SK-N-SH (cell line): ENCODE results near the gene SLC41A3. TPM values are rescaled to one million over a fixed set of nuclear protein-coding genes. Genes with fewer than 3 reads are reported as not detected.
A peak's percentile ranks its signal among the peaks of the same experiment; 100 is the strongest.

Source experiments
- CTCF ChIA-PET: fragments of 300-600, 350-600 bp; formaldehyde crosslinking; extraction: SDS; loops from one replicate; lab custom pipeline; 2021; lab: Yijun Ruan, JAX
- POLR2A ChIA-PET: fragments of 350-600 bp; sonication (Branson Sonifier 250); formaldehyde crosslinking; extraction: SDS; loops from one replicate; lab custom pipeline; 2020; ENCODE audit warnings: antibody characterized with exemption, inconsistent platforms; lab: Yijun Ruan, JAX
- DNase-seq: peaks from one replicate; pipeline ENCODE4 v3.0.0; 2012
- H2AFZ ChIP-seq: fragments of 200-600 bp; sonication (generic); 2 replicates; pipeline ENCODE4 v1.8.1; 2016; ENCODE audit warnings: antibody characterized with exemption, mild to moderate bottlenecking, low read depth
- H3F3A ChIP-seq: fragments of 200-600 bp; sonication (generic); replicated peaks from 2 replicates; pipeline ENCODE3; 2016; ENCODE audit warnings: antibody characterized with exemption, mild to moderate bottlenecking; ENCODE audit not compliant: insufficient read depth
- H3K27ac ChIP-seq, 2 experiments: fragments of 200-500 bp in 1 of 2; fragments of 200-600 bp in 1 of 2; sonication (Bioruptor generic) in 1 of 2; sonication (generic), shearing (Covaris generic) in 1 of 2; 2 replicates each; pipeline versions ENCODE4 v1.5.1 to v1.6.1; 2014 to 2016; ENCODE audit warnings: low read depth in 2 of 2, inconsistent platforms in 1 of 2, low read length in 1 of 2, mild to moderate bottlenecking in 1 of 2, mixed read lengths in 1 of 2
- H3K27me3 ChIP-seq: fragments of 200-600 bp; sonication (generic), shearing (Covaris generic); 2 replicates; pipeline ENCODE4 v1.6.1; 2016; ENCODE audit warnings: mixed run types; ENCODE audit not compliant: insufficient read depth
- H3K36me3 ChIP-seq, 2 experiments: fragments of 200-500 bp in 1 of 2; fragments of 200-600 bp in 1 of 2; sonication (Bioruptor generic) in 1 of 2; sonication (generic) in 1 of 2; replicated peaks in 1 of 2; 2 replicates each; pipeline versions ENCODE3 to v1.5.1; 2014 to 2016; ENCODE audit warnings: low read length in 1 of 2, mild to moderate bottlenecking in 1 of 2; ENCODE audit not compliant: insufficient read depth in 2 of 2, control insufficient read depth in 1 of 2
- H3K4me1 ChIP-seq, 2 experiments: fragments of 200-500 bp in 1 of 2; fragments of 200-600 bp in 1 of 2; sonication (Bioruptor generic) in 1 of 2; sonication (generic), shearing (Covaris generic) in 1 of 2; 2 replicates each; pipeline versions ENCODE4 v1.5.1 to v1.6.1; 2014 to 2016; ENCODE audit warnings: low read depth in 1 of 2, low read length in 1 of 2, mixed run types in 1 of 2; ENCODE audit not compliant: insufficient read depth in 2 of 2, control insufficient read depth in 1 of 2
- H3K4me2 ChIP-seq: fragments of 200-600 bp; sonication (generic), shearing (Covaris generic); 2 replicates; pipeline ENCODE4 v1.6.1; 2017; ENCODE audit warnings: mixed run types
- H3K4me3 ChIP-seq, 2 experiments: fragments of 200-500 bp in 1 of 2; fragments of 200-600 bp in 1 of 2; sonication (Bioruptor generic) in 1 of 2; sonication (generic), shearing (Covaris generic) in 1 of 2; 2 replicates each; pipeline versions ENCODE4 v1.5.1 to v1.8.1; 2014 to 2016; ENCODE audit warnings: low read depth in 2 of 2, inconsistent platforms in 1 of 2, low read length in 1 of 2, mild to moderate bottlenecking in 1 of 2, mixed read lengths in 1 of 2, moderate library complexity in 1 of 2
- H3K79me2 ChIP-seq: fragments of 200-600 bp; sonication (generic); 2 replicates; pipeline ENCODE4 v1.8.1; 2017; ENCODE audit warnings: mild to moderate bottlenecking; ENCODE audit not compliant: insufficient read depth
- H3K9ac ChIP-seq: fragments of 200-600 bp; sonication (generic); 2 replicates; pipeline ENCODE4 v1.6.1; 2017; ENCODE audit warnings: mixed run types
- H3K9me2 ChIP-seq: fragments of 200-600 bp; sonication (generic); 2 replicates; pipeline ENCODE4 v1.6.1; 2017; ENCODE audit warnings: mixed run types
- H3K9me3 ChIP-seq: fragments of 200-600 bp; sonication (generic); 2 replicates; pipeline ENCODE4 v1.6.1; 2017; ENCODE audit warnings: mixed run types, mild to moderate bottlenecking, moderate library complexity
- H4K20me1 ChIP-seq: fragments of 200-600 bp; sonication (generic); 2 replicates; pipeline ENCODE4 v1.6.1; 2017; ENCODE audit warnings: mild to moderate bottlenecking, mixed run types; ENCODE audit not compliant: insufficient read depth
- FOSL2 ChIP-seq: IDR thresholded peaks from 2 replicates; pipeline ENCODE4 v1.4.0; 2012; ENCODE audit warnings: low read depth, mild to moderate bottlenecking, moderate library complexity, borderline replicate concordance
- FOXJ3 ChIP-seq: sonication (generic); formaldehyde crosslinking; IDR thresholded peaks from 2 replicates; pipeline ENCODE4 v1.5.1; 2020; ENCODE audit warnings: mild to moderate bottlenecking, missing genetic modification reagents
- FOXM1 ChIP-seq: IDR thresholded peaks from 2 replicates; pipeline ENCODE4 v1.4.0; 2012; ENCODE audit warnings: low read depth, mild to moderate bottlenecking
- GABPA ChIP-seq: IDR thresholded peaks from 2 replicates; pipeline ENCODE4 v1.4.0; 2012; ENCODE audit warnings: low read depth, mild to moderate bottlenecking
- GATA2 ChIP-seq: sonication (generic); formaldehyde crosslinking; IDR thresholded peaks from 2 replicates; pipeline ENCODE4 v1.5.0; 2020; ENCODE audit warnings: mild to moderate bottlenecking, missing genetic modification reagents
- JUND ChIP-seq: IDR thresholded peaks from 2 replicates; pipeline ENCODE4 v1.4.0; 2012
- MAX ChIP-seq: IDR thresholded peaks from 2 replicates; pipeline ENCODE4 v1.4.0; 2012; ENCODE audit warnings: low read depth
- MXI1 ChIP-seq: IDR thresholded peaks from 2 replicates; pipeline ENCODE4 v1.6.1; 2012; ENCODE audit warnings: mild to moderate bottlenecking, low read depth, low read length, improper control_type of control experiment
- NFIC ChIP-seq: IDR thresholded peaks from 2 replicates; pipeline ENCODE4 v1.4.0; 2012; ENCODE audit warnings: borderline replicate concordance
- NRF1 ChIP-seq: IDR thresholded peaks from 2 replicates; pipeline ENCODE4 v1.6.1; 2012; ENCODE audit warnings: low read depth, mild to moderate bottlenecking, low read length
- PBX3 ChIP-seq: IDR thresholded peaks from 2 replicates; pipeline ENCODE4; 2012
- POLR2AphosphoS5 ChIP-seq: IDR thresholded peaks from 2 replicates; pipeline ENCODE4 v1.6.1; 2012; ENCODE audit warnings: low read depth, low read length
- SIN3A ChIP-seq: IDR thresholded peaks from 2 replicates; pipeline ENCODE4 v1.6.1; 2012; ENCODE audit warnings: low read depth, mild to moderate bottlenecking, low read length, moderate library complexity, borderline replicate concordance
- TAF1 ChIP-seq: IDR thresholded peaks from 2 replicates; pipeline ENCODE4 v1.6.1; 2012; ENCODE audit warnings: low read depth, mild to moderate bottlenecking, low read length, moderate library complexity, borderline replicate concordance
- TCF12 ChIP-seq: IDR thresholded peaks from 2 replicates; pipeline ENCODE4 v1.4.0; 2012
- TEAD4 ChIP-seq: IDR thresholded peaks from 2 replicates; pipeline ENCODE4 v1.4.0; 2012; ENCODE audit warnings: mild to moderate bottlenecking, borderline replicate concordance; ENCODE audit not compliant: insufficient read depth
- USF1 ChIP-seq: IDR thresholded peaks from 2 replicates; pipeline ENCODE4 v1.4.0; 2012; ENCODE audit warnings: low read depth, borderline replicate concordance
- USF2 ChIP-seq: fragments of 150-350 bp; IDR thresholded peaks from 2 replicates; pipeline ENCODE4 v1.6.1; 2017; ENCODE audit warnings: antibody characterized with exemption, low read length, low read depth, borderline replicate concordance
- ZBTB33 ChIP-seq: IDR thresholded peaks from 2 replicates; pipeline ENCODE4 v1.4.0; 2012; ENCODE audit warnings: low read depth, borderline replicate concordance
- WGBS: methylation state at CpG from one replicate; pipeline ENCODE4 v1.1.6; 2017; ENCODE audit warnings: low lambda C conversion rate; 5-methylcytosine and 5-hydroxymethylcytosine counted together
- polyA plus RNA-seq, 3 experiments: library from polyadenylated mRNA; depleted of rRNA; stranded (reverse); fragments of >200 nt; gene quantifications; 2 replicates each; pipeline ENCODE4 v1.2.3, GENCODE V29; 2012

SLC41A3 gene
- polyA plus RNA-seq, 1 of the 3 experiments (the other 2 are of a cell fraction) = 53.4 TPM

- Histone ChIP-seq H3K36me3 (no peaks in the 10 kb centered on the region), H3K9me3 (no peaks in the 10 kb centered on the region), H3K4me2 (peak overlapping the region; percentile 35; the same call in 1 of the 2 replicates), H2AFZ (no peak overlapping the region), H4K20me1 (no peaks in the 10 kb centered on the region), H3F3A (peaks cover 11% of the 10 kb centered on the region)
- CTCF ChIA-PET = interaction anchor here (0.7 kb wide), 1 partner anchor 10 kb away, joined by 3 read pairs; no protein-coding TSS in a partner anchor
- POLR2A ChIA-PET = no interaction called here
- DNase-seq = no peak
- TF ChIP-seq ZBTB33 (no peak), NRF1 (no peak), USF2 (no peak), FOXM1 (no peak), GATA2 (no peak), MXI1 (no peak), FOXJ3 (CRISPR knock-in tag) (no peak), USF1 (no peak), NFIC (peak; percentile 65), TEAD4 (no peak), MAX (peak; percentile 50; the same call in 1 of the 2 replicates), TCF12 (peak; percentile 46; the same call in 1 of the 2 replicates), FOSL2 (peak; percentile 29; the same call in 1 of the 2 replicates), PBX3 (no peak; the same call in 1 of the 2 replicates), TAF1 (no peak), POLR2AphosphoS5 (no peak), JUND (peak; percentile 45; the same call in 1 of the 2 replicates), GABPA (no peak), SIN3A (no peak)
- TF ChIP-seq, all 33 proteins: peak for 5
- Histone ChIP-seq H3K4me3 (no peak overlapping the region), H3K27ac (peak overlapping the region in 1 of 2 experiments; percentile 72; a peak in 2 of 4 replicates), H3K79me2 (no peaks in the 10 kb centered on the region), H3K4me1 (peaks cover 2 to 9% of the 10 kb centered on the region in 2 experiments; a peak in 3 of 4 replicates), H3K9ac (no peak overlapping the region), H3K27me3 (no peaks in the 10 kb centered on the region), H3K9me2 (no peaks in the 10 kb centered on the region)
- WGBS = 9% methylated on average over 3 of the region's 3 CpGs
Observed at GRCh38 chr3:126005951-126006350, 78.0 kb downstream of the SLC41A3 start.
